Inflammatory macrophage (primary cell): Measurements from ENCODE around the gene GPR3.
"Not testable (repeated sequence)": the region's sequence is repeated elsewhere in the genome, so short reads cannot be mapped to it uniquely, and the experiment has no call there.

Experiments
- DNase-seq, 2 donors: peaks; one replicate each; pipeline ENCODE4 v3.0.0-alpha.2; 2020 to 2022

GPR3 gene

GRCh38 chr1:27380224-27380623 lies 12.2 kb upstream of the GPR3 start:
- DNase-seq, result peak; percentile 19 to 41

- DNase-seq, result no peak
Measured at GRCh38 chr1:27380766-27381733, 11.4 kb upstream of the GPR3 start.

GRCh38 chr1:27381969-27382762 lies 10.3 kb upstream of the GPR3 start:
- no peak for DNase-seq

- DNase-seq, result no peak
Measured at GRCh38 chr1:27383039-27383605, 9.3 kb upstream of the GPR3 start, which contains the start of gene CD164L2. Gene CD164L2 (minus strand): TSS chr1:27383333. CDS start chr1:27383239, 94 bp downstream.

- no peak for DNase-seq
Measured at GRCh38 chr1:27383661-27384060, 8.8 kb upstream of the GPR3 start.

GRCh38 chr1:27384797-27385196 lies 7.6 kb upstream of the GPR3 start:
- DNase-seq, result not testable (repeated sequence)

GRCh38 chr1:27388337-27389005 lies 4.0 kb upstream of the GPR3 start:
- DNase-seq, result peak; percentile 41 to 52

- no peak for DNase-seq
Measured at GRCh38 chr1:27391511-27392095, 819 bp upstream of the GPR3 start.

- DNase-seq, result no peak
Measured at GRCh38 chr1:27392778-27393635, 585 bp downstream of the GPR3 start.

GRCh38 chr1:27393641-27394281 lies 1.3 kb downstream of the GPR3 start:
- DNase-seq, result no peak

- DNase-seq, result no peak
Measured at GRCh38 chr1:27394282-27394658, 1.8 kb downstream of the GPR3 start.

- no peak for DNase-seq
Measured at GRCh38 chr1:27394925-27395324, 2.5 kb downstream of the GPR3 start.

- peak; percentile 66 to 77 for DNase-seq
Measured at GRCh38 chr1:27395441-27396195, 3.2 kb downstream of the GPR3 start.

- no peak for DNase-seq
Measured at GRCh38 chr1:27397110-27397509, 4.7 kb downstream of the GPR3 start.

GRCh38 chr1:27397749-27398148 lies 5.3 kb downstream of the GPR3 start:
- no peak for DNase-seq

- no peak for DNase-seq
Measured at GRCh38 chr1:27398405-27399149, 6.2 kb downstream of the GPR3 start.

GRCh38 chr1:27399251-27400025 lies 7.0 kb downstream of the GPR3 start:
- DNase-seq, result no peak
